SK-N-MC (cell line): Measurements from ENCODE around the gene WASHC4.

Experiments used
- EZH2 ChIP-seq: fragments of 200-600 bp; sonication (generic); IDR thresholded peaks from one replicate; pipeline ENCODE4 v1.6.1; 2017; ENCODE audit warnings: antibody characterized with exemption
- FOXP2 ChIP-seq: optimal IDR thresholded peaks from 2 replicates; pipeline ENCODE3; 2011; ENCODE audit warnings: mild to moderate bottlenecking, moderate library complexity; ENCODE audit not compliant: insufficient read depth; ENCODE audit errors: extremely low read length, control extremely low read depth
- POLR2AphosphoS5 ChIP-seq: IDR thresholded peaks from 2 replicates; pipeline ENCODE4 v1.6.1; 2012; ENCODE audit warnings: mild to moderate bottlenecking, low read depth, low read length, borderline replicate concordance

DNA sequence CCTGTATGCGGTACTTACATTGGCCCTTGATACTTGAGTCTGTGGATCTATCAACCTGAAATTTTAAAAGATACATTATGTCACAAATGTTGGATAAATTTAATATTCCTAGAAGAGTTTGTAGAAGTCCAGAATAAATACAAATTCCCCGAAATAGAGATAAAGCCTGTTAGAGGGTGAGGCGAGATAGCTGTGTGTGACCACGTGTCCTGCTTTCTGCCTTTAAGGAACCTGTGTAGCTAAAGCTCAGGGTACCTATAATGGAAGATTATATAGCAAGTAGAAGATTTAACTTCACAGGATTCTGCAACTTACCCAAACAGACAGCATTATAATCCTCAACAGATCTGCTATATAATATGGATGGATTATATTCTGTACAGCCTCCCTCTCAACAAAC, 69.7 kb downstream of the WASHC4 start:
- TF ChIP-seq POLR2AphosphoS5 (no peak), EZH2 (no peak), FOXP2 (no peak)
